Mesenchymal stem cell (in vitro differentiated cells and primary cell): ENCODE results near the gene FGGY.

Experiments
- DNase-seq: peaks from one replicate; pipeline ENCODE4 v3.0.0-alpha.2; 2013
- H2AFZ ChIP-seq: one replicate; pipeline ENCODE4 v1.6.1; 2013; ENCODE audit warnings: low read depth, mild to moderate bottlenecking, control low read depth, inconsistent platforms, low read length, moderate library complexity
- H2AK5ac ChIP-seq: 2 replicates; pipeline ENCODE4 v1.6.1; 2013; ENCODE audit warnings: low read length, moderate library complexity, mild to moderate bottlenecking, inconsistent platforms; ENCODE audit not compliant: severe bottlenecking
- H2BK120ac ChIP-seq: one replicate; pipeline ENCODE4 v1.6.1; 2013; ENCODE audit warnings: low read depth, mild to moderate bottlenecking, inconsistent platforms, low read length, moderate library complexity
- H2BK12ac ChIP-seq, 2 experiments: one replicate each; pipeline ENCODE4 v1.6.1; 2013; ENCODE audit warnings: inconsistent platforms in 2 of 2, low read length in 2 of 2, mild to moderate bottlenecking in 2 of 2, moderate library complexity in 2 of 2, control low read depth in 1 of 2
- H2BK15ac ChIP-seq: one replicate; pipeline ENCODE4 v1.6.1; 2013; ENCODE audit warnings: mild to moderate bottlenecking, low read depth, inconsistent platforms; ENCODE audit not compliant: poor library complexity, severe bottlenecking
- H2BK5ac ChIP-seq: 2 replicates; pipeline ENCODE4 v1.6.1; 2013; ENCODE audit warnings: low read depth, mild to moderate bottlenecking, low read length, control low read depth, inconsistent platforms; ENCODE audit not compliant: poor library complexity, severe bottlenecking
- H3K14ac ChIP-seq, 2 experiments: one replicate each; pipeline ENCODE4 v1.6.1; 2013; ENCODE audit warnings: inconsistent platforms in 2 of 2, low read length in 2 of 2, control low read depth in 1 of 2, mild to moderate bottlenecking in 1 of 2, moderate library complexity in 1 of 2
- H3K18ac ChIP-seq, 2 experiments: one replicate each; pipeline ENCODE4 v1.6.1; 2013; ENCODE audit warnings: inconsistent platforms in 2 of 2, low read length in 2 of 2, control low read depth in 1 of 2, low read depth in 1 of 2, mild to moderate bottlenecking in 1 of 2
- H3K23ac ChIP-seq, 2 experiments: one replicate each; pipeline ENCODE4 v1.6.1; 2013; ENCODE audit warnings: inconsistent platforms in 2 of 2, low read length in 2 of 2, mild to moderate bottlenecking in 2 of 2, moderate library complexity in 2 of 2, control low read depth in 1 of 2
- H3K27ac ChIP-seq: 2 replicates; pipeline ENCODE4 v1.5.1; 2013; ENCODE audit warnings: mild to moderate bottlenecking, moderate library complexity, low read length, control low read depth, inconsistent platforms; ENCODE audit not compliant: poor library complexity, severe bottlenecking
- H3K27me3 ChIP-seq, 2 experiments: 2 replicates each; pipeline versions ENCODE4 v1.6.1 to v1.7.0; 2013; ENCODE audit warnings: low read length in 2 of 2, mild to moderate bottlenecking in 2 of 2, moderate library complexity in 2 of 2, control low read depth in 1 of 2, inconsistent platforms in 1 of 2; ENCODE audit not compliant: control insufficient read depth in 1 of 2, insufficient read depth in 1 of 2
- H3K36me3 ChIP-seq, 2 experiments: 2 replicates each; pipeline versions ENCODE4 v1.6.1 to v1.7.0; 2013; ENCODE audit warnings: low read length in 2 of 2, control low read depth in 1 of 2, inconsistent platforms in 1 of 2, low read depth in 1 of 2, mild to moderate bottlenecking in 1 of 2; ENCODE audit not compliant: insufficient read depth in 2 of 2, control insufficient read depth in 1 of 2
- H3K4ac ChIP-seq, 2 experiments: one replicate each; pipeline ENCODE4 v1.6.1; 2013; ENCODE audit warnings: inconsistent platforms in 2 of 2, low read length in 2 of 2, mild to moderate bottlenecking in 2 of 2, moderate library complexity in 2 of 2, control low read depth in 1 of 2, low read depth in 1 of 2
- H3K4me1 ChIP-seq: 2 replicates; pipeline ENCODE4 v1.6.1; 2013; ENCODE audit warnings: low read depth, low read length, control low read depth; ENCODE audit not compliant: control insufficient read depth, insufficient read depth
- H3K4me2 ChIP-seq: 2 replicates; pipeline ENCODE4 v1.6.1; 2013; ENCODE audit warnings: low read length, mild to moderate bottlenecking, inconsistent platforms; ENCODE audit not compliant: poor library complexity, severe bottlenecking
- H3K4me3 ChIP-seq, 2 experiments: 2 replicates each; pipeline versions ENCODE4 v1.5.1 to v1.7.0; 2013; ENCODE audit warnings: low read length in 2 of 2, mild to moderate bottlenecking in 2 of 2, control low read depth in 1 of 2, low read depth in 1 of 2; ENCODE audit not compliant: insufficient read depth in 1 of 2
- H3K79me1 ChIP-seq: replicated peaks from 2 replicates; pipeline ENCODE4 v1.6.1; 2013; ENCODE audit warnings: mild to moderate bottlenecking, control low read depth, low read length, inconsistent platforms; ENCODE audit not compliant: poor library complexity, severe bottlenecking
- H3K9ac ChIP-seq: 2 replicates; pipeline ENCODE4 v1.7.0; 2013; ENCODE audit warnings: mild to moderate bottlenecking, low read length, moderate library complexity
- H3K9me3 ChIP-seq: 2 replicates; pipeline ENCODE4 v1.7.0; 2013; ENCODE audit warnings: mild to moderate bottlenecking, low read length; ENCODE audit not compliant: control insufficient read depth
- H4K8ac ChIP-seq: one replicate; pipeline ENCODE4 v1.6.1; 2013; ENCODE audit warnings: inconsistent platforms, mild to moderate bottlenecking, low read length, moderate library complexity
- H4K91ac ChIP-seq: one replicate; pipeline ENCODE4 v1.6.1; 2013; ENCODE audit warnings: mild to moderate bottlenecking, low read length, inconsistent platforms
- WGBS: methylation state at CpG from one replicate; pipeline ENCODE4 v1.1.7; 2013; ENCODE audit warnings: mixed read lengths; 5-methylcytosine and 5-hydroxymethylcytosine counted together

FGGY gene

DNA sequence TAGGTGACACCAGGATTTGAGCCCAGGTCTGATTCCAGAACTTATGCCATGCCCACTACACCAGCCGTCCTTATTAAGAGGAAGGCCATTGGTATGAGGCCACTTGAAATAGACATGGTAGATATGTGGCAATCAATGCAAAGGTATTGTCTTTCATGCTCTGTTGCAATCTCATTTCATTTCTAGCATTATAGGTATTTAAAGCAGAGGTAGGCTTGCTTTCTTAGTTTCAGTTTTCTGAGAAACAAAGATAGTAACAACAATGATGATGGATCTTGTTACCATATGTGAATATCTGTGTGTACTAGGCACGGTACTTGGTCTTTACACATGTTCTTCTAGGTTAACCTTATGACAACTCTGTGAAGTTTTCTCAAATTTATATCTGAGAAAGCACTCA lies 113.1 kb downstream of the FGGY start:
- Histone ChIP-seq H3K79me1 (no peaks in the 10 kb centered on the region), H3K4me3 (no peak overlapping the region), H3K4ac (no peak overlapping the region), H3K27me3 (no peaks in the 10 kb centered on the region), H2BK12ac (no peak overlapping the region), H3K14ac (no peak overlapping the region), H3K9ac (no peak overlapping the region), H3K4me1 (no peaks in the 10 kb centered on the region), H3K23ac (no peak overlapping the region), H2AK5ac (no peak overlapping the region), H2BK15ac (no peak overlapping the region), H2AFZ (no peak overlapping the region), H3K36me3 (no peaks in the 10 kb centered on the region), H3K4me2 (no peak overlapping the region), H3K18ac (no peak overlapping the region), H3K27ac (no peak overlapping the region), H4K91ac (no peak overlapping the region), H2BK120ac (no peak overlapping the region), H2BK5ac (no peak overlapping the region), H4K8ac (no peak overlapping the region), H3K9me3 (no peaks in the 10 kb centered on the region)
- 100% methylated on average over 2 of the region's 2 CpGs for WGBS
- DNase-seq: no peak

DNA sequence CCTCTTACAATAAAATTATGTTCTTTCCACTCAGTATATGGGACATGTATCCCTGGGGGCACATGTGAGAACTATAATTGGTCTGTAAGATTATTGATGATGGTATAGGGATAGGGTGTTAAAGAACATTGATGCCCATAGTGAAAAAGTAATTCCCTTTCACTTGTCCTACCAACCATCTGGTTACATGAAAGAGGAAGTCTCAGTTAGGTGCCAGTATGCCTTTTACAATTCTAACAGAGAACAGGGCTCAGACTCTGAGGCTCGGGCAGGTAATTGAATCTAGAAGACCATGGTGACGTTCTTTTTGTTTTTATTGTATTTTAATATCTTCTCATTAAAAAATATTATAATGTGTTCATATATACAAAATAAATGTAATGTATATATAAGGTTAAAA lies 113.6 kb downstream of the FGGY start:
- H2BK5ac ChIP-seq: no peak overlapping the region

DNA sequence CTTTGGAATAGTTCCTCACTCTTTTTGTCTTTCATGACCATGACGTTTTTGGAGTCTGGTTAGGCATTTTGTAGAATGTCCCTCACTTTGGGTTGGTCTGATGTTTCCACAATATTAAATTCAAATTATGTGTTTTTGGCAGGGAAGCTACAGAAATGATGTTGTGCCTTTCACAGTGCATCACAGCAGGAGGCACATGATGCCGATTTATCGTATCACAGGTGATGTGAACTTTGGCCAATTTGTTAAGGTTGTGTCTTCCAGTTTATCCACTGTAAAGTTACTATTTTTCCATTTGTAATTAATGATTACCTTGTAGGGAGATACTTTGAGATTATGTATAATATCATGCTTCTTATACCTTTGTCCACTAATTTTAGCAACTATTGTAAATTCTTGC lies 114.3 kb downstream of the FGGY start:
- Histone ChIP-seq H2BK5ac (no peak overlapping the region), H3K18ac (no peak overlapping the region), H2AFZ (no peak overlapping the region), H3K27ac (no peak overlapping the region), H3K79me1 (no peaks in the 10 kb centered on the region), H3K23ac (no peak overlapping the region), H4K8ac (no peak overlapping the region), H3K27me3 (no peaks in the 10 kb centered on the region), H3K9me3 (no peaks in the 10 kb centered on the region), H2AK5ac (no peak overlapping the region), H3K9ac (no peak overlapping the region), H2BK12ac (no peak overlapping the region), H2BK120ac (no peak overlapping the region), H3K36me3 (no peaks in the 10 kb centered on the region), H3K4ac (no peak overlapping the region), H4K91ac (no peak overlapping the region), H3K14ac (no peak overlapping the region), H3K4me2 (no peak overlapping the region), H2BK15ac (no peak overlapping the region), H3K4me3 (no peak overlapping the region), H3K4me1 (no peaks in the 10 kb centered on the region)
- WGBS: 100% methylated on average over 3 of the region's 3 CpGs
- no peak for DNase-seq

More for the DNA sequence above, 113.6 kb downstream of the FGGY start:
- no peaks in the 10 kb centered on the region for H3K4me1 ChIP-seq
- no peak overlapping the region for H2BK15ac ChIP-seq
- no peak overlapping the region for H3K4me3 ChIP-seq
- H3K18ac ChIP-seq: no peak overlapping the region
- H3K4ac ChIP-seq: no peak overlapping the region
- no peak overlapping the region for H2AFZ ChIP-seq
- H3K23ac ChIP-seq: no peak overlapping the region
- no peak overlapping the region for H3K9ac ChIP-seq
- no peak overlapping the region for H3K4me2 ChIP-seq
- H3K14ac ChIP-seq: no peak overlapping the region
- H3K27ac ChIP-seq: no peak overlapping the region
- no peaks in the 10 kb centered on the region for H3K36me3 ChIP-seq
- H3K27me3 ChIP-seq: no peaks in the 10 kb centered on the region
- H2AK5ac ChIP-seq: no peak overlapping the region
- H4K8ac ChIP-seq: no peak overlapping the region
- H3K9me3 ChIP-seq: no peaks in the 10 kb centered on the region
- no CpG with 5 or more reads among the region's 2 CpGs for WGBS
- no peak overlapping the region for H2BK12ac ChIP-seq
- DNase-seq: no peak
- no peak overlapping the region for H2BK120ac ChIP-seq
- H4K91ac ChIP-seq: no peak overlapping the region
- no peaks in the 10 kb centered on the region for H3K79me1 ChIP-seq

DNA sequence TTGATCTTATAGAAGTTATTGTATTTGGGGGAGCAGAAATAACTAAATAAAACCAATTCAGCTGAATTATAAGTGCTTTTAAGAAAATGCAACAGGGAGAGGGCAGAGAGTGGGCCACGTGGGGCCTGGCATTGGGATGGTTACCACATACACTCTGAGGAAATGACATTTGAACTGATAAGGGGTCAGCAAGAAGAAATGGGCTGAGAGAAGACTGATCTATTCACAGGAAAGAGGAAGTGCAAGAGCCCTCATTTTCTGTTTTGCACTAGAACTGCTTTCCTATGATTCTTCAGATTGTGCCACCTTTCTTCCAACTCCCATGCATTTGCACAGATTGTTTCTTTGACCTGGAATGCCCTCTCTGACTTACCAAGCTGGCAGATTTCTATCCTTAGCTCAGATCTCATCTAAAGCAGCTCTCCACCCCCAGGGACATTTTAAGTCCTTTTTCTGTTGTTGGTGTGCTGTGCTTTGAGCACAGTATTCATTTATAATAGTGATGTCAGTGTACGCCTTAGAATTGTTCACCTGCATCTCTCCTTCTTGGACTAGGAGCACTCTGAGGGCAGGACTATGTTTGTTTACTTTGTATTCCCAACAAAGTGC lies 115.9 kb downstream of the FGGY start:
- Histone ChIP-seq H2BK12ac (no peak overlapping the region), H3K27me3 (no peaks in the 10 kb centered on the region), H3K9ac (no peak overlapping the region), H4K91ac (no peak overlapping the region), H3K4ac (no peak overlapping the region), H3K4me1 (no peaks in the 10 kb centered on the region), H4K8ac (no peak overlapping the region), H2BK5ac (no peak overlapping the region), H3K27ac (no peak overlapping the region), H3K4me3 (no peak overlapping the region), H2BK15ac (no peak overlapping the region), H3K36me3 (no peaks in the 10 kb centered on the region), H3K9me3 (no peaks in the 10 kb centered on the region), H3K23ac (no peak overlapping the region), H2AFZ (peak overlapping the region; percentile 29), H2BK120ac (no peak overlapping the region), H3K18ac (no peak overlapping the region), H3K14ac (no peak overlapping the region), H3K4me2 (no peak overlapping the region), H2AK5ac (no peak overlapping the region), H3K79me1 (no peaks in the 10 kb centered on the region)
- 83% methylated on average over 2 of the region's 2 CpGs for WGBS
- DNase-seq: no peak
